Measurements from ENCODE around the gene DLG2.

DNA sequence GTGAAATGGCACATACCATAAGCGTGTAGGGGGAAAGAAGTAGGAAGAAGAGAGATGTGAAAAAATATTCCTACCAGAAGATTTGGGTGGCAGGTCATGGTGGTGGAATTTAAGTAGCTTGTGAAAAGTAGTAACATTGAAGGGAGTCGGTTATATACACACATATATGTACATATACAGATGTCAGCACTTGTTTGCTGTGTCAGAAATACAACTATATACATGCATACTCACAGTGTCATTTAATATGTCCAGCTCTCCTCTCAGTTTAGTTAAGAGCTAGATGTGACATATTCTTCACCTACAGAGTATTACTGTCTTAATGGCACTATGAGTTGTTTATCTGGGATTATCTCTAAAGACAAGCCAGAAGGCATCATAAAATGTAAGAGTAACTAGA is 1353.6 kb downstream of the DLG2 start:
- TF ChIP-seq, protein P1, sequence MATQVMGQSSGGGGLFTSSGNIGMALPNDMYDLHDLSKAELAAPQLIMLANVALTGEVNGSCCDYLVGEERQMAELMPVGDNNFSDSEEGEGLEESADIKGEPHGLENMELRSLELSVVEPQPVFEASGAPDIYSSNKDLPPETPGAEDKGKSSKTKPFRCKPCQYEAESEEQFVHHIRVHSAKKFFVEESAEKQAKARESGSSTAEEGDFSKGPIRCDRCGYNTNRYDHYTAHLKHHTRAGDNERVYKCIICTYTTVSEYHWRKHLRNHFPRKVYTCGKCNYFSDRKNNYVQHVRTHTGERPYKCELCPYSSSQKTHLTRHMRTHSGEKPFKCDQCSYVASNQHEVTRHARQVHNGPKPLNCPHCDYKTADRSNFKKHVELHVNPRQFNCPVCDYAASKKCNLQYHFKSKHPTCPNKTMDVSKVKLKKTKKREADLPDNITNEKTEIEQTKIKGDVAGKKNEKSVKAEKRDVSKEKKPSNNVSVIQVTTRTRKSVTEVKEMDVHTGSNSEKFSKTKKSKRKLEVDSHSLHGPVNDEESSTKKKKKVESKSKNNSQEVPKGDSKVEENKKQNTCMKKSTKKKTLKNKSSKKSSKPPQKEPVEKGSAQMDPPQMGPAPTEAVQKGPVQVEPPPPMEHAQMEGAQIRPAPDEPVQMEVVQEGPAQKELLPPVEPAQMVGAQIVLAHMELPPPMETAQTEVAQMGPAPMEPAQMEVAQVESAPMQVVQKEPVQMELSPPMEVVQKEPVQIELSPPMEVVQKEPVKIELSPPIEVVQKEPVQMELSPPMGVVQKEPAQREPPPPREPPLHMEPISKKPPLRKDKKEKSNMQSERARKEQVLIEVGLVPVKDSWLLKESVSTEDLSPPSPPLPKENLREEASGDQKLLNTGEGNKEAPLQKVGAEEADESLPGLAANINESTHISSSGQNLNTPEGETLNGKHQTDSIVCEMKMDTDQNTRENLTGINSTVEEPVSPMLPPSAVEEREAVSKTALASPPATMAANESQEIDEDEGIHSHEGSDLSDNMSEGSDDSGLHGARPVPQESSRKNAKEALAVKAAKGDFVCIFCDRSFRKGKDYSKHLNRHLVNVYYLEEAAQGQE (IDR thresholded peaks at IDR 0.05; ENCODE audit: low read depth): no peak
- TF ChIP-seq EP300 (IDR thresholded peaks at IDR 0.05; ENCODE audit: borderline replicate concordance) (no peak), TCF12 (IDR thresholded peaks at IDR 0.05; ENCODE audit: low read depth) (no peak), TAF1 (IDR thresholded peaks at IDR 0.05; ENCODE audit: low read depth) (no peak), NFIC (IDR thresholded peaks at IDR 0.05) (no peak), FOXM1 (IDR thresholded peaks at IDR 0.05; ENCODE audit: borderline replicate concordance, low read depth) (no peak), CEBPB (IDR thresholded peaks at IDR 0.05) (no peak), EGR1 (IDR thresholded peaks at IDR 0.05) (no peak), CREB1 (IDR thresholded peaks at IDR 0.05; ENCODE audit: low read depth) (no peak), YY1 (IDR thresholded peaks at IDR 0.05; ENCODE audit: low read depth) (no peak)
